ENCODE results near the gene CMIP.

The CMIP gene

DNA sequence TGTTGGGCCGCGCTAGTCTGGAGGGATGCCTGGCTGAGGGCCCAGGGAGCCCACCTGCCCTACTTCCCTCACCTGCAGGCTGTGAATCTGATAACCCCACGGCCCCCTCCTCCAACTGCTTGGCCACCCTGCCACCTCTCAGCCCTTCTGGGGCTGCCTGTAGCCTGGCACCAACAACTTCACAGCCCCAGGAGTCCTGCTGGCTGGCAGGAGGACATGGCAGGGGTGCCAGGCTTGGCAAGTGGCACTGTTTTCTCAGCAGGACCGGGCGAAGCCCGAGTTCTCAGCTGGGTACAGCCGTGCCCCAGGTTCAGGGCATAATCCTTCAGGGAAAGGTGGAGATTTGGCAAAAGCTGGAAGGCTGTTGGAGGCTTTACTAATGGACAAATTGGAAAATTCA lies 129.6 kb downstream of the CMIP start:
- H3K4me2 ChIP-seq (ENCODE audit: low read length, poor library complexity, severe bottlenecking), result no peak overlapping the region
- no peak overlapping the region for H2BK120ac ChIP-seq (ENCODE audit: low read depth, low read length)
- H3K27me3 ChIP-seq (ENCODE audit: control insufficient read depth in 1 of 2, insufficient read depth in 1 of 2, low read length in 2 of 2), result no peaks in the 10 kb centered on the region
- no peak overlapping the region for H3K9ac ChIP-seq (ENCODE audit: low read length)
- H3K36me3 ChIP-seq (ENCODE audit: control insufficient read depth in 1 of 2, insufficient read depth in 2 of 2, low read depth in 1 of 2, low read length in 2 of 2), result peaks cover 0 to 8% of the 10 kb centered on the region in 2 experiments
- peaks cover 57% of the 10 kb centered on the region for H3K79me1 ChIP-seq (replicated peaks; ENCODE audit: low read length, poor library complexity, severe bottlenecking)
- H4K91ac ChIP-seq (ENCODE audit: low read length), result no peak overlapping the region
- WGBS, result 92% methylated on average over 7 of the region's 7 CpGs
- no peak overlapping the region for H2BK12ac ChIP-seq (ENCODE audit: low read length in 2 of 2)
- H3K14ac ChIP-seq (ENCODE audit: low read length in 2 of 2), result no peak overlapping the region
- H3K23ac ChIP-seq (ENCODE audit: low read length in 2 of 2), result no peak overlapping the region
- no peak overlapping the region for H2AK5ac ChIP-seq (ENCODE audit: low read length, severe bottlenecking)
- H3K18ac ChIP-seq (ENCODE audit: low read depth in 1 of 2, low read length in 2 of 2), result no peak overlapping the region
- H4K8ac ChIP-seq (ENCODE audit: low read length), result no peak overlapping the region
- H3K9me3 ChIP-seq (ENCODE audit: control insufficient read depth, low read length), result no peaks in the 10 kb centered on the region
- H2BK5ac ChIP-seq (ENCODE audit: low read depth, low read length, poor library complexity, severe bottlenecking), result no peak overlapping the region
- H3K27ac ChIP-seq (ENCODE audit: low read length, poor library complexity, severe bottlenecking), result no peak overlapping the region
- H2BK15ac ChIP-seq (ENCODE audit: low read depth, poor library complexity, severe bottlenecking), result no peak overlapping the region
- no peak for DNase-seq
- peaks cover 8% of the 10 kb centered on the region for H3K4me1 ChIP-seq (ENCODE audit: control insufficient read depth, insufficient read depth, low read depth, low read length)
- no peak overlapping the region for H2AFZ ChIP-seq (ENCODE audit: low read depth, low read length)
- no peak overlapping the region for H3K4me3 ChIP-seq (ENCODE audit: insufficient read depth in 1 of 2, low read depth in 1 of 2, low read length in 2 of 2)
- no peak overlapping the region for H3K4ac ChIP-seq (ENCODE audit: low read depth in 1 of 2, low read length in 2 of 2)

DNA sequence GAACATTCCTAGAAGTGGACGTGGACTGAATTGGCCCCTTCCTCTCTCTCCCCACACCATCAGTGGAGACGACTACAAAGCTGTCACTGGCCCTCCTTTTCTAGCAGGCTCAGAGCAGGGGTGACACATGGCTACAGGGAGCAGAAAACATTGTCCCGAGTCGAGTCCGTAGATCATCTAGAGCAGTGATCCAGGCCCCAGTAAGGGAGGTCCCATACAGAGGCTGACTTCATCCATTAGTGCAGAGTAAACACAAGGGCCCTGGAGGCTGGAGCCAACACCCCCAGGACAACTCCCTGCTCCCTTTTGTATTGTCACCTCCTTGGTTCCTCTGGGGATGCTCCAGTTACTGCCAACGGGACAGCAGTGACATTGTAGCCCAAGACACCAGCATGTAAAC lies 130.7 kb downstream of the CMIP start:
- Histone ChIP-seq H3K9ac (ENCODE audit: low read length) (no peak overlapping the region), H3K36me3 (ENCODE audit: control insufficient read depth in 1 of 2, insufficient read depth in 2 of 2, low read depth in 1 of 2, low read length in 2 of 2) (peaks cover 0 to 8% of the 10 kb centered on the region in 2 experiments), H3K18ac (ENCODE audit: low read depth in 1 of 2, low read length in 2 of 2) (no peak overlapping the region), H2BK15ac (ENCODE audit: low read depth, poor library complexity, severe bottlenecking) (no peak overlapping the region), H2AK5ac (ENCODE audit: low read length, severe bottlenecking) (no peak overlapping the region), H4K91ac (ENCODE audit: low read length) (no peak overlapping the region), H3K27me3 (ENCODE audit: control insufficient read depth in 1 of 2, insufficient read depth in 1 of 2, low read length in 2 of 2) (no peaks in the 10 kb centered on the region), H2BK5ac (ENCODE audit: low read depth, low read length, poor library complexity, severe bottlenecking) (no peak overlapping the region), H2AFZ (ENCODE audit: low read depth, low read length) (no peak overlapping the region), H3K4ac (ENCODE audit: low read depth in 1 of 2, low read length in 2 of 2) (no peak overlapping the region), H3K9me3 (ENCODE audit: control insufficient read depth, low read length) (no peaks in the 10 kb centered on the region), H3K23ac (ENCODE audit: low read length in 2 of 2) (peak overlapping the region in 1 of 2 experiments; percentile 43), H4K8ac (ENCODE audit: low read length) (no peak overlapping the region), H3K27ac (ENCODE audit: low read length, poor library complexity, severe bottlenecking) (no peak overlapping the region), H3K4me3 (ENCODE audit: insufficient read depth in 1 of 2, low read depth in 1 of 2, low read length in 2 of 2) (no peak overlapping the region), H3K4me2 (ENCODE audit: low read length, poor library complexity, severe bottlenecking) (no peak overlapping the region), H2BK120ac (ENCODE audit: low read depth, low read length) (no peak overlapping the region), H3K79me1 (replicated peaks; ENCODE audit: low read length, poor library complexity, severe bottlenecking) (peaks cover 54% of the 10 kb centered on the region), H3K14ac (ENCODE audit: low read length in 2 of 2) (no peak overlapping the region), H3K4me1 (ENCODE audit: control insufficient read depth, insufficient read depth, low read depth, low read length) (peaks cover 6% of the 10 kb centered on the region), H2BK12ac (ENCODE audit: low read length in 2 of 2) (peak overlapping the region in 1 of 2 experiments; percentile 57)
- DNase-seq, result no peak
- 83% methylated on average over 6 of the region's 6 CpGs for WGBS

DNA sequence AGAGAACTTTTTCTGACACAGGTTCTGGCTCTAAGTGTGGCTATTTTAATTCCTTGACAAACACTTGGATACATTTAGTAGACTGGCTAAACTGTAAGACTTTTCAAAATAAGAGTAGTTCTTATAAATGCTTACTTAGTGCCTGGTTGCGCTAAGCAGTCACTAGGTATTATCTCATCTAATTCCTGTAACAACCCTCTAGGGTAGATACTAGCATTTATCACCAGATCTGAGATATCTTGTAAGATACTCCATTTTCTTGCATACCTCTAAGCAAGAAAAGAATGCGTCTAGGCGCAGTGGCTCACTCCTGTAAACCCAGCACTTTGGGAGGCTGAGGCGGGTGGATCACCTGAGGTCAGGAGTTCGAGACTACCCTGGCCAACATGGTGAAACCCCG lies 131.2 kb downstream of the CMIP start:
- Histone ChIP-seq H3K9me3 (ENCODE audit: control insufficient read depth, low read length) (no peaks in the 10 kb centered on the region), H3K4ac (ENCODE audit: low read depth in 1 of 2, low read length in 2 of 2) (no peak overlapping the region), H3K27me3 (ENCODE audit: control insufficient read depth in 1 of 2, insufficient read depth in 1 of 2, low read length in 2 of 2) (no peaks in the 10 kb centered on the region), H3K23ac (ENCODE audit: low read length in 2 of 2) (no peak overlapping the region), H4K8ac (ENCODE audit: low read length) (no peak overlapping the region), H3K9ac (ENCODE audit: low read length) (no peak overlapping the region), H2BK120ac (ENCODE audit: low read depth, low read length) (no peak overlapping the region), H3K4me3 (ENCODE audit: insufficient read depth in 1 of 2, low read depth in 1 of 2, low read length in 2 of 2) (no peak overlapping the region), H2AK5ac (ENCODE audit: low read length, severe bottlenecking) (no peak overlapping the region), H3K4me1 (ENCODE audit: control insufficient read depth, insufficient read depth, low read depth, low read length) (peaks cover 6% of the 10 kb centered on the region), H2BK15ac (ENCODE audit: low read depth, poor library complexity, severe bottlenecking) (no peak overlapping the region), H3K36me3 (ENCODE audit: control insufficient read depth in 1 of 2, insufficient read depth in 2 of 2, low read depth in 1 of 2, low read length in 2 of 2) (peaks cover 0 to 8% of the 10 kb centered on the region in 2 experiments), H3K18ac (ENCODE audit: low read depth in 1 of 2, low read length in 2 of 2) (no peak overlapping the region), H3K79me1 (replicated peaks; ENCODE audit: low read length, poor library complexity, severe bottlenecking) (peaks cover 51% of the 10 kb centered on the region), H2AFZ (ENCODE audit: low read depth, low read length) (no peak overlapping the region), H3K14ac (ENCODE audit: low read length in 2 of 2) (no peak overlapping the region), H3K4me2 (ENCODE audit: low read length, poor library complexity, severe bottlenecking) (no peak overlapping the region), H4K91ac (ENCODE audit: low read length) (no peak overlapping the region), H2BK5ac (ENCODE audit: low read depth, low read length, poor library complexity, severe bottlenecking) (no peak overlapping the region), H3K27ac (ENCODE audit: low read length, poor library complexity, severe bottlenecking) (no peak overlapping the region), H2BK12ac (ENCODE audit: low read length in 2 of 2) (no peak overlapping the region)
- DNase-seq, result no peak
- WGBS, result 94% methylated on average over 6 of the region's 6 CpGs

DNA sequence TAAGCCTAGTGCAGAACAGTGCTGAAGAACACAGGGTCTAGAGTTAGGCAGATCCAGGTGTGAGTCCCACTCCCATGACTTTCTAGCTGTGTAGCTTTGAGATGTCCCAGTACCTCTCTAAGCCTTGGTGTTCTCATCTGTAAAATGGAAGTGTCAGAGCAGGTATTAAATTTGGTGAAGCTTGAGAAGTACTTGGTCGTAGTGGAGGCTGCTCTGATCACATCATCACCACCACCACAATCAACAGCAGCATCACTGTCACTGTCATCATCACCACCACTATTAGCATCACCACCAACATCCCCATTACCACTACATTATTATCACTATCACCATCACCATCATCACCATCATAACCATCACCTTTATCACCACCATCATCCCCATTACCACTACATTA lies 132.1 kb downstream of the CMIP start:
- H3K27ac ChIP-seq (ENCODE audit: low read length, poor library complexity, severe bottlenecking), result no peak overlapping the region
- H3K4me2 ChIP-seq (ENCODE audit: low read length, poor library complexity, severe bottlenecking), result no peak overlapping the region
- no peaks in the 10 kb centered on the region for H3K9me3 ChIP-seq (ENCODE audit: control insufficient read depth, low read length)
- no peak for DNase-seq
- H3K4me1 ChIP-seq (ENCODE audit: control insufficient read depth, insufficient read depth, low read depth, low read length), result peaks cover 4% of the 10 kb centered on the region
- no peak overlapping the region for H3K18ac ChIP-seq (ENCODE audit: low read depth in 1 of 2, low read length in 2 of 2)
- no peak overlapping the region for H2BK5ac ChIP-seq (ENCODE audit: low read depth, low read length, poor library complexity, severe bottlenecking)
- no peak overlapping the region for H2AK5ac ChIP-seq (ENCODE audit: low read length, severe bottlenecking)
- peaks cover 55% of the 10 kb centered on the region for H3K79me1 ChIP-seq (replicated peaks; ENCODE audit: low read length, poor library complexity, severe bottlenecking)
- no peak overlapping the region for H3K4ac ChIP-seq (ENCODE audit: low read depth in 1 of 2, low read length in 2 of 2)
- H4K8ac ChIP-seq (ENCODE audit: low read length), result no peak overlapping the region
- no peak overlapping the region for H3K4me3 ChIP-seq (ENCODE audit: insufficient read depth in 1 of 2, low read depth in 1 of 2, low read length in 2 of 2)
- H2BK120ac ChIP-seq (ENCODE audit: low read depth, low read length), result no peak overlapping the region
- WGBS, result 77% methylated on average over 1 of the region's 1 CpG
- no peak overlapping the region for H3K14ac ChIP-seq (ENCODE audit: low read length in 2 of 2)
- H3K9ac ChIP-seq (ENCODE audit: low read length), result no peak overlapping the region
- peaks cover 0 to 8% of the 10 kb centered on the region in 2 experiments for H3K36me3 ChIP-seq (ENCODE audit: control insufficient read depth in 1 of 2, insufficient read depth in 2 of 2, low read depth in 1 of 2, low read length in 2 of 2)
- no peak overlapping the region for H2BK15ac ChIP-seq (ENCODE audit: low read depth, poor library complexity, severe bottlenecking)
- no peak overlapping the region for H2AFZ ChIP-seq (ENCODE audit: low read depth, low read length)
- H3K23ac ChIP-seq (ENCODE audit: low read length in 2 of 2), result no peak overlapping the region
- H4K91ac ChIP-seq (ENCODE audit: low read length), result no peak overlapping the region
- H2BK12ac ChIP-seq (ENCODE audit: low read length in 2 of 2), result no peak overlapping the region
- H3K27me3 ChIP-seq (ENCODE audit: control insufficient read depth in 1 of 2, insufficient read depth in 1 of 2, low read length in 2 of 2), result no peaks in the 10 kb centered on the region
